ENCODE data around the gene PIK3R3. TPM values are rescaled to one million over a fixed set of nuclear protein-coding genes. Genes with fewer than 3 reads are reported as not detected.

The PIK3R3 gene
- total RNA-seq, 1 experiment from 2014 or later, result 30.2 TPM

- no peak for TF ChIP-seq CTCF (conservative IDR thresholded peaks at IDR 0.05; ENCODE audit: low read depth, low read length)
- TF ChIP-seq EZH2 (IDR thresholded peaks at IDR 0.05; ENCODE audit: borderline replicate concordance, low read depth, low read length, poor library complexity, severe bottlenecking), result no peak
- ChIA-PET POLR2A (ENCODE audit: low non-redundant PET) (no interaction called here), CTCF (no interaction called here)
- no TSS peak for BruUV-seq (replicated peaks)
- Histone ChIP-seq H3K4me1 (ENCODE audit: insufficient read depth, low read length, poor library complexity, severe bottlenecking) (no peaks in the 10 kb centered on the region), H3K36me3 (ENCODE audit: insufficient read depth, low read length, poor library complexity, severe bottlenecking) (peaks cover 6% of the 10 kb centered on the region), H3K27ac (ENCODE audit: low read depth, low read length, poor library complexity, severe bottlenecking) (no peak overlapping the region), H3K9me3 (ENCODE audit: low read depth, low read length, poor library complexity, severe bottlenecking) (no peaks in the 10 kb centered on the region), H3K27me3 (replicated peaks; ENCODE audit: insufficient read depth, low read depth, low read length, poor library complexity) (no peaks in the 10 kb centered on the region), H3K4me3 (ENCODE audit: low read depth, low read length, poor library complexity, severe bottlenecking) (no peak overlapping the region)
- no peak for DNase-seq (ENCODE audit: low spot score)
- intact Hi-C loops (cut with micrococcal nuclease; ENCODE audit: unreplicated experiment), result no loop called here
Observed at GRCh38 chr1:46019348-46019747, 113.1 kb downstream of the PIK3R3 start.

DNA sequence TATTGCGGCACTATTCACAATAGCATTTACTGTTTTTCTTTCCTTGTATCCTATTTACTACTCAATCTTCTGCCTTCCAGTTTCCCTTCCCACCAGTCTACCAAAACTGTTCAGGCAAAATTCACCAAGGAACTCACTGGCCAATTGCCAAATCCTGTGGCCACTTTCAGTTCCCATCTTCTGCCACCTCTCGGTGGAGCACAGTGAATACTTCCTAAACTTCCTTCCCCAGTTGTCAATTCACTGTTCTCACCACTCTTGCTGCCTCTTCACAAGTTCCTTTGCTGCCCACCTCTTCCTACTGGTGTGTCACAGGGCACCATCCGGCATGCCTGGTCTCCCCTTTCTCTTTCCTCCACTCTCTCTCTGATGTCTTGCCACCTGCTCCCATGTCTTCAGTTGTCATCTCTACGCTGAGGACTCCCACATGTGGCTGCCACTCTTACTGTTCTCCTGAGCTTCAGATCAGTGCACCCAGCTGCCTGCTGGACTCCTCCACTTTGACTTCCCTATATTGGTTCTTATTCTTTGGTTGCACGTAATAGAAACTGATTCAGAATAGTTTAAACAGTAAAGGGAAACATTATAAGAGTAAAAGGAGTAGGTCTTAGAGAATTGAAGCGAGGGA, 114.4 kb downstream of the PIK3R3 start:
- no TSS peak for BruUV-seq (replicated peaks)
- no peaks in the 10 kb centered on the region for H3K4me1 ChIP-seq (ENCODE audit: insufficient read depth, low read length, poor library complexity, severe bottlenecking)
- intact Hi-C loops (cut with micrococcal nuclease; ENCODE audit: unreplicated experiment), result no loop called here
- ChIA-PET POLR2A (ENCODE audit: low non-redundant PET) (interaction anchor here (0.6 kb wide), 1 partner anchor 39 kb away, joined by 3 read pairs; no protein-coding TSS in a partner anchor), CTCF (no interaction called here)
- H3K36me3 ChIP-seq (ENCODE audit: insufficient read depth, low read length, poor library complexity, severe bottlenecking), result peaks cover 6% of the 10 kb centered on the region
- DNase-seq (ENCODE audit: low spot score), result no peak
- TF ChIP-seq EZH2 (IDR thresholded peaks at IDR 0.05; ENCODE audit: borderline replicate concordance, low read depth, low read length, poor library complexity, severe bottlenecking) (no peak), CTCF (conservative IDR thresholded peaks at IDR 0.05; ENCODE audit: low read depth, low read length) (no peak)
- no peaks in the 10 kb centered on the region for H3K9me3 ChIP-seq (ENCODE audit: low read depth, low read length, poor library complexity, severe bottlenecking)
- no peaks in the 10 kb centered on the region for H3K27me3 ChIP-seq (replicated peaks; ENCODE audit: insufficient read depth, low read depth, low read length, poor library complexity)
- no peak overlapping the region for H3K27ac ChIP-seq (ENCODE audit: low read depth, low read length, poor library complexity, severe bottlenecking)
- H3K4me3 ChIP-seq (ENCODE audit: low read depth, low read length, poor library complexity, severe bottlenecking), result no peak overlapping the region

DNA sequence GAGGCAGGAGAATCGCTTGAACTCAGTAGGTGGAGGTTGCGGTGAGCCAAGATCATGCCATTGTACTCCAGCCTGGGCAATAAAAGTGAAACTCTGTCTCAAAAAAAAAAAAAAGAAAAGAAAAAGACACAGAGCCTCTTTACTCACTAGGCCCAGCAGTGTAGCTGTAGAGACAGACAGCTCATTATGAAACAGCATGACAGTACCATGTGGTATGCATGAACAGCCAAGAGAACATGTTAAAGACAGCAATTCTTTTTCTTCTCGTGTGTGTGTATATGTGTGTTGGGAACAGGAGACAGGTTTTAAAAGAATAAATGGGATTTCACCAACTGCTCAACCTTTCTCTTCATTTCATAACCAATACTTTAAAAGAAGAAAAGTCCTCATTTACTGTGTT, 118.8 kb downstream of the PIK3R3 start:
- Histone ChIP-seq H3K36me3 (ENCODE audit: insufficient read depth, low read length, poor library complexity, severe bottlenecking) (peaks cover 7% of the 10 kb centered on the region), H3K4me1 (ENCODE audit: insufficient read depth, low read length, poor library complexity, severe bottlenecking) (no peaks in the 10 kb centered on the region), H3K9me3 (ENCODE audit: low read depth, low read length, poor library complexity, severe bottlenecking) (no peaks in the 10 kb centered on the region), H3K27me3 (replicated peaks; ENCODE audit: insufficient read depth, low read depth, low read length, poor library complexity) (no peaks in the 10 kb centered on the region), H3K4me3 (ENCODE audit: low read depth, low read length, poor library complexity, severe bottlenecking) (no peak overlapping the region), H3K27ac (ENCODE audit: low read depth, low read length, poor library complexity, severe bottlenecking) (no peak overlapping the region)
- intact Hi-C loops (cut with micrococcal nuclease; ENCODE audit: unreplicated experiment), result no loop called here
- ChIA-PET CTCF (no interaction called here), POLR2A (ENCODE audit: low non-redundant PET) (no interaction called here)
- no TSS peak for BruUV-seq (replicated peaks)
- TF ChIP-seq EZH2 (IDR thresholded peaks at IDR 0.05; ENCODE audit: borderline replicate concordance, low read depth, low read length, poor library complexity, severe bottlenecking), result no peak
- no peak for TF ChIP-seq CTCF (conservative IDR thresholded peaks at IDR 0.05; ENCODE audit: low read depth, low read length)
- no peak for DNase-seq (ENCODE audit: low spot score)
